22Rv1 (cell line): ENCODE data around the gene TMEM150C.

Source experiments
- CTCF ChIP-seq: fragments of 450-650 bp; IDR thresholded peaks from 2 replicates; pipeline ENCODE4 v1.5.1; 2017; ENCODE audit warnings: mild to moderate bottlenecking
- ZFX ChIP-seq: fragments of 450-650 bp; IDR thresholded peaks from 2 replicates; pipeline ENCODE4 v1.6.1; 2017; ENCODE audit warnings: antibody characterized with exemption, borderline replicate concordance

DNA sequence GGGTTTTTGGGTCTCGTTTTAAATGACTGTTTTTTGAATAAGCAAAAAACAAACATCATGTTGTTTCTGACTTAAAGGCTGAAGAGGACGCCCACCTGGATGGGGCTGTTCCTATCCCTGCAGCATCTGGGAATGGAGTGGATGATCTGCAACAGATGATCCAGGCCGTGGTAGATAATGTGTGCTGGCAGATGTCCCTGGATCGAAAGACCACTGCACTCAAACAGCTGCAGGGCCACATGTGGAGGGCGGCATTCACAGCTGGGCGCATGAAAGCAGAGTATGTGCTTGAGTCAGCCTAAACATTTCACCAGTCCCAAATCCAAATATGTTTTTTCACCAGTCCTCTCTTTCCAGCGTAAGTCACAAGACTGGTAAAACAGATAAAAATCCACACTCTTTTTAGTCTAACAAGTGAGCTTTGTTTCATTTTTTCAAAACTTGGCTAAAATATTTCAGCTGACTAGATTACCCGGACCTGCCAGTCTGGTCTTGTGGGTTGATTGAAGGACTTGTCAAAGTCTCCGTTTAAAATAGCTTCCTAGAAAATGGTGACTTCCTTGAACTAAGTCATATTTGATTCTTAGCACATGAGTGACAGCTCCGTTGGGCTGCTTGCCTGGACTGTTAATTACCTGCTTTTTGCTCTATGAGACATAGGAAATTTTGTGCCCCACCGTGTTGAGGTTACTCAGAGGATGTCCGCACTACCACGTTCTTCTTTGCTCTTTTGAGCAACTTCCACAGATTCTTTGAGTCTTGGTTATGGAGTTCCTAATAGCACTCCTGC, 110.6 kb downstream of the TMEM150C start:
- TF ChIP-seq CTCF (no peak), ZFX (no peak)
